Endodermal cell (in vitro differentiated cells): ENCODE measurements around the gene TMEM86B. TPM values are rescaled to one million over a fixed set of nuclear protein-coding genes. Genes with fewer than 3 reads are reported as not detected.

Source experiments
- DNase-seq: peaks from one replicate; pipeline ENCODE4 v3.0.0-alpha.2; 2017
- H3K27ac ChIP-seq: 2 replicates; pipeline ENCODE4 v1.5.1; 2013; ENCODE audit warnings: mild to moderate bottlenecking, low read depth, low read length, moderate library complexity
- H3K27me3 ChIP-seq: 2 replicates; pipeline ENCODE4 v1.6.1; 2013; ENCODE audit warnings: mild to moderate bottlenecking, low read length, moderate library complexity; ENCODE audit not compliant: insufficient read depth, control insufficient read depth, poor library complexity, severe bottlenecking
- H3K36me3 ChIP-seq: 2 replicates; pipeline ENCODE4 v1.7.0; 2013; ENCODE audit warnings: mild to moderate bottlenecking, low read length, moderate library complexity; ENCODE audit not compliant: control insufficient read depth, insufficient read depth
- H3K4me1 ChIP-seq: one replicate; pipeline ENCODE4 v1.7.0; 2013; ENCODE audit warnings: low read length; ENCODE audit not compliant: control insufficient read depth, insufficient read depth
- H3K4me3 ChIP-seq: 2 replicates; pipeline ENCODE4 v1.5.1; 2013; ENCODE audit warnings: mild to moderate bottlenecking, low read length, moderate library complexity
- H3K9ac ChIP-seq: 2 replicates; pipeline ENCODE4 v1.6.1; 2013; ENCODE audit warnings: mild to moderate bottlenecking, low read length, moderate library complexity; ENCODE audit not compliant: poor library complexity, severe bottlenecking; ENCODE audit errors: extremely low read depth
- H3K9me3 ChIP-seq: 2 replicates; pipeline ENCODE4 v1.6.1; 2013; ENCODE audit warnings: mild to moderate bottlenecking, low read length, moderate library complexity; ENCODE audit not compliant: control insufficient read depth
- H3K27ac Mint-ChIP-seq: 2 replicates; pipeline ENCODE4 v1.8.0; 2020; ENCODE audit warnings: mixed read lengths
- H3K27me3 Mint-ChIP-seq: 2 replicates; pipeline ENCODE4 v1.8.0; 2021; ENCODE audit warnings: mild to moderate bottlenecking, mixed read lengths; ENCODE audit not compliant: insufficient read depth
- H3K36me3 Mint-ChIP-seq: 2 replicates; pipeline ENCODE4 v1.8.0; 2020; ENCODE audit warnings: low read depth, mixed read lengths
- H3K4me1 Mint-ChIP-seq: 2 replicates; pipeline ENCODE4 v1.8.0; 2020; ENCODE audit warnings: mixed read lengths
- H3K4me3 Mint-ChIP-seq: 2 replicates; pipeline ENCODE4 v1.8.0; 2020; ENCODE audit warnings: mild to moderate bottlenecking, moderate library complexity, mixed read lengths
- H3K9me3 Mint-ChIP-seq: 2 replicates; pipeline ENCODE4 v1.8.0; 2020; ENCODE audit warnings: mild to moderate bottlenecking, mixed read lengths
- CTCF ChIP-seq: fragments of 200-600 bp; sonication (generic); conservative IDR thresholded peaks from 2 replicates; pipeline ENCODE4 v1.5.0; 2021; ENCODE audit warnings: antibody characterized with exemption, mild to moderate bottlenecking
- WGBS, 2 experiments: methylation state at CpG; one replicate each; pipeline versions ENCODE4 v1.1.5 to v1.1.7; 2013; ENCODE audit warnings: missing lambda C conversion rate in 2 of 2, mixed read lengths in 1 of 2; ENCODE audit not compliant: insufficient coverage in 1 of 2, insufficient read length in 1 of 2; 5-methylcytosine and 5-hydroxymethylcytosine counted together
- total RNA-seq, 2 donors: library from RNA; stranded (reverse); fragmentation: NEBNext Ultra II Directional in 1 of 2; extraction: Animal tissue kit (Norgen Biotek cat#: 25700) in 1 of 2; gene quantifications; 2 replicates in 1 of 2; 3 replicates in 1 of 2; pipeline ENCODE4 v1.2.1, GENCODE V29; 2021

Gene TMEM86B
- total RNA-seq, 2 donors from 2014 or later, result 2.9 to 5.9 TPM

GRCh38 chr19:55232986-55233385 lies 4.4 kb upstream of the TMEM86B start:
- peaks cover 7% of the 10 kb centered on the region for H3K4me1 Mint-ChIP-seq
- H3K4me3 Mint-ChIP-seq, result no peak overlapping the region
- no peaks in the 10 kb centered on the region for H3K9me3 ChIP-seq
- no peaks in the 10 kb centered on the region for H3K9me3 Mint-ChIP-seq
- no peaks in the 10 kb centered on the region for H3K27me3 ChIP-seq
- 93 to 96% methylated on average over 3 to 5 of the region's 5 CpGs for WGBS, 2 experiments
- H3K4me3 ChIP-seq, result no peak overlapping the region
- peaks cover 5% of the 10 kb centered on the region for H3K4me1 ChIP-seq
- no peak overlapping the region for H3K27ac ChIP-seq
- H3K27me3 Mint-ChIP-seq, result no peaks in the 10 kb centered on the region
- no peak overlapping the region for H3K9ac ChIP-seq
- no peak overlapping the region for H3K27ac Mint-ChIP-seq
- peaks cover 59% of the 10 kb centered on the region for H3K36me3 Mint-ChIP-seq
- no peak for TF ChIP-seq CTCF
- H3K36me3 ChIP-seq, result peaks cover 50% of the 10 kb centered on the region
- no peak for DNase-seq

GRCh38 chr19:55232286-55232602 lies 3.7 kb upstream of the TMEM86B start:
- TF ChIP-seq CTCF, result no peak
- Histone ChIP-seq H3K36me3 (peaks cover 45% of the 10 kb centered on the region), H3K27ac (no peak overlapping the region), H3K4me3 (no peak overlapping the region), H3K9ac (no peak overlapping the region), H3K4me1 (peaks cover 5% of the 10 kb centered on the region), H3K9me3 (no peaks in the 10 kb centered on the region), H3K27me3 (no peaks in the 10 kb centered on the region)
- no peaks in the 10 kb centered on the region for H3K9me3 Mint-ChIP-seq
- 86 to 91% methylated on average over 2 to 12 of the region's 12 CpGs for WGBS, 2 experiments
- peaks cover 7% of the 10 kb centered on the region for H3K4me1 Mint-ChIP-seq
- H3K27me3 Mint-ChIP-seq, result no peaks in the 10 kb centered on the region
- H3K27ac Mint-ChIP-seq, result no peak overlapping the region
- no peak overlapping the region for H3K4me3 Mint-ChIP-seq
- H3K36me3 Mint-ChIP-seq, result peaks cover 54% of the 10 kb centered on the region
- peak; percentile 33 for DNase-seq

GRCh38 chr19:55231391-55232285 lies 3.1 kb upstream of the TMEM86B start:
- Mint-ChIP-seq H3K36me3 (peaks cover 49% of the 10 kb centered on the region), H3K4me3 (no peak overlapping the region), H3K27me3 (no peaks in the 10 kb centered on the region), H3K27ac (no peak overlapping the region), H3K4me1 (peaks cover 7% of the 10 kb centered on the region), H3K9me3 (no peaks in the 10 kb centered on the region)
- 93 to 96% methylated on average over 15 to 30 of the region's 30 CpGs for WGBS, 2 experiments
- no peak for DNase-seq
- no peak overlapping the region for H3K9ac ChIP-seq
- peaks cover 39% of the 10 kb centered on the region for H3K36me3 ChIP-seq
- no peaks in the 10 kb centered on the region for H3K27me3 ChIP-seq
- H3K9me3 ChIP-seq, result no peaks in the 10 kb centered on the region
- peaks cover 5% of the 10 kb centered on the region for H3K4me1 ChIP-seq
- no peak for TF ChIP-seq CTCF
- H3K4me3 ChIP-seq, result no peak overlapping the region
- no peak overlapping the region for H3K27ac ChIP-seq
